ENCODE measurements around the gene TAGLN2.

DNA sequence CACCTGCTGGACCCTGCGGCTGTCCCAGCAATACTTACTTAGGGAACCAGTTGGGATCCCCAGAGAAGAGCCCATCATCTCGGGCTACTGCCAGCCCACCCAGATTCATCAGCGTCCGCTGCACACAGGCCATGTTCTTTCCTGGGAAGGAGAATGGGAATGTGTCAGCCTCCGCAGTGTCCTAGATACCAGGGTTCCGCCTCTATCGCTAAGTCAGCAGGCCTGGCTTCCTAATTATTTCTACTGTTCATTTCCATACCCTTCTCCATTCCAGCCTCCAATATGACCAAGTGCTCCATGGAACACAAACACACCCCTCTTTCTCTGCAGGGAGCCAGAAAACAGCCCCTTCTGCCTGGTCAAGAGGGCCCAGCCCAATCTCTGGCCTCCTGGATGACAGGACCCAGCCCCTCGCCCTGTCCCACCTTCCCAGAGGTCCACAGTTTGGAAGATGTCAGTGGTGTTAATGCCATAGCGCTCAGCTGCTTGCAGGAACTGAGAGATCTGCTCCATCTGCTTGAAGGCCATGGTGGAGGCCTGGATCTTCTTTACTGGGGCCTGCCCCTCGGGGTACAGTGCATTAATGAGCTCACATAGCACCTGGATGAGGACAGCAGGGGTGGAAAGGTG, 6.0 kb downstream of the TAGLN2 start:
- TF ChIP-seq, protein P1, sequence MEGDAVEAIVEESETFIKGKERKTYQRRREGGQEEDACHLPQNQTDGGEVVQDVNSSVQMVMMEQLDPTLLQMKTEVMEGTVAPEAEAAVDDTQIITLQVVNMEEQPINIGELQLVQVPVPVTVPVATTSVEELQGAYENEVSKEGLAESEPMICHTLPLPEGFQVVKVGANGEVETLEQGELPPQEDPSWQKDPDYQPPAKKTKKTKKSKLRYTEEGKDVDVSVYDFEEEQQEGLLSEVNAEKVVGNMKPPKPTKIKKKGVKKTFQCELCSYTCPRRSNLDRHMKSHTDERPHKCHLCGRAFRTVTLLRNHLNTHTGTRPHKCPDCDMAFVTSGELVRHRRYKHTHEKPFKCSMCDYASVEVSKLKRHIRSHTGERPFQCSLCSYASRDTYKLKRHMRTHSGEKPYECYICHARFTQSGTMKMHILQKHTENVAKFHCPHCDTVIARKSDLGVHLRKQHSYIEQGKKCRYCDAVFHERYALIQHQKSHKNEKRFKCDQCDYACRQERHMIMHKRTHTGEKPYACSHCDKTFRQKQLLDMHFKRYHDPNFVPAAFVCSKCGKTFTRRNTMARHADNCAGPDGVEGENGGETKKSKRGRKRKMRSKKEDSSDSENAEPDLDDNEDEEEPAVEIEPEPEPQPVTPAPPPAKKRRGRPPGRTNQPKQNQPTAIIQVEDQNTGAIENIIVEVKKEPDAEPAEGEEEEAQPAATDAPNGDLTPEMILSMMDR (IDR thresholded peaks at IDR 0.05; ENCODE audit: insufficient read depth, low read length), result no peak
- no peak for TF ChIP-seq POLR2AphosphoS5 (IDR thresholded peaks at IDR 0.05; ENCODE audit: low read depth)
